ENCODE data around the gene ADD1.

The ADD1 gene

GRCh38 chr4:2799224-2799911 is 44.3 kb upstream of the ADD1 start:
- no peaks in the 10 kb centered on the region for H3K36me3 ChIP-seq (ENCODE audit: control insufficient read depth, insufficient read depth, low read length)
- DNase-seq (ENCODE audit: low read depth, low spot score): no peak
- H3K4me3 ChIP-seq (ENCODE audit: low read length): no peak overlapping the region
- H3K27ac ChIP-seq (ENCODE audit: low read length): no peak overlapping the region
- no CpG with 5 or more reads among the region's 14 CpGs for WGBS (ENCODE audit: insufficient coverage, insufficient read length)
- no peaks in the 10 kb centered on the region for H3K9me3 ChIP-seq (ENCODE audit: control insufficient read depth, insufficient read depth, low read length)
- H3K4me1 ChIP-seq (ENCODE audit: control insufficient read depth, insufficient read depth, low read length): peaks cover 3% of the 10 kb centered on the region
- H3K27me3 ChIP-seq (ENCODE audit: control insufficient read depth, insufficient read depth, low read length): no peaks in the 10 kb centered on the region

- H3K9me3 ChIP-seq (ENCODE audit: control insufficient read depth, insufficient read depth, low read length): no peaks in the 10 kb centered on the region
- no peak overlapping the region for H3K4me3 ChIP-seq (ENCODE audit: low read length)
- WGBS (ENCODE audit: insufficient coverage, insufficient read length): no CpG with 5 or more reads among the region's 23 CpGs
- H3K36me3 ChIP-seq (ENCODE audit: control insufficient read depth, insufficient read depth, low read length): no peaks in the 10 kb centered on the region
- peaks cover 3% of the 10 kb centered on the region for H3K4me1 ChIP-seq (ENCODE audit: control insufficient read depth, insufficient read depth, low read length)
- no peak for DNase-seq (ENCODE audit: low read depth, low spot score)
- no peak overlapping the region for H3K27ac ChIP-seq (ENCODE audit: low read length)
- H3K27me3 ChIP-seq (ENCODE audit: control insufficient read depth, insufficient read depth, low read length): no peaks in the 10 kb centered on the region
Measured at GRCh38 chr4:2799971-2800690, 43.5 kb upstream of the ADD1 start.

GRCh38 chr4:2800691-2801596 is 42.7 kb upstream of the ADD1 start:
- H3K4me3 ChIP-seq (ENCODE audit: low read length): no peak overlapping the region
- no CpG with 5 or more reads among the region's 29 CpGs for WGBS (ENCODE audit: insufficient coverage, insufficient read length)
- no peak for DNase-seq (ENCODE audit: low read depth, low spot score)
- H3K27me3 ChIP-seq (ENCODE audit: control insufficient read depth, insufficient read depth, low read length): no peaks in the 10 kb centered on the region
- H3K36me3 ChIP-seq (ENCODE audit: control insufficient read depth, insufficient read depth, low read length): no peaks in the 10 kb centered on the region
- no peak overlapping the region for H3K27ac ChIP-seq (ENCODE audit: low read length)
- no peaks in the 10 kb centered on the region for H3K9me3 ChIP-seq (ENCODE audit: control insufficient read depth, insufficient read depth, low read length)
- peaks cover 3% of the 10 kb centered on the region for H3K4me1 ChIP-seq (ENCODE audit: control insufficient read depth, insufficient read depth, low read length)

- H3K27me3 ChIP-seq (ENCODE audit: control insufficient read depth, insufficient read depth, low read length): no peaks in the 10 kb centered on the region
- no CpG with 5 or more reads among the region's 27 CpGs for WGBS (ENCODE audit: insufficient coverage, insufficient read length)
- no peak overlapping the region for H3K27ac ChIP-seq (ENCODE audit: low read length)
- H3K4me3 ChIP-seq (ENCODE audit: low read length): no peak overlapping the region
- no peaks in the 10 kb centered on the region for H3K9me3 ChIP-seq (ENCODE audit: control insufficient read depth, insufficient read depth, low read length)
- no peak for DNase-seq (ENCODE audit: low read depth, low spot score)
- H3K4me1 ChIP-seq (ENCODE audit: control insufficient read depth, insufficient read depth, low read length): peaks cover 3% of the 10 kb centered on the region
- H3K36me3 ChIP-seq (ENCODE audit: control insufficient read depth, insufficient read depth, low read length): no peaks in the 10 kb centered on the region
Measured at GRCh38 chr4:2802618-2803531, 40.8 kb upstream of the ADD1 start.

DNA sequence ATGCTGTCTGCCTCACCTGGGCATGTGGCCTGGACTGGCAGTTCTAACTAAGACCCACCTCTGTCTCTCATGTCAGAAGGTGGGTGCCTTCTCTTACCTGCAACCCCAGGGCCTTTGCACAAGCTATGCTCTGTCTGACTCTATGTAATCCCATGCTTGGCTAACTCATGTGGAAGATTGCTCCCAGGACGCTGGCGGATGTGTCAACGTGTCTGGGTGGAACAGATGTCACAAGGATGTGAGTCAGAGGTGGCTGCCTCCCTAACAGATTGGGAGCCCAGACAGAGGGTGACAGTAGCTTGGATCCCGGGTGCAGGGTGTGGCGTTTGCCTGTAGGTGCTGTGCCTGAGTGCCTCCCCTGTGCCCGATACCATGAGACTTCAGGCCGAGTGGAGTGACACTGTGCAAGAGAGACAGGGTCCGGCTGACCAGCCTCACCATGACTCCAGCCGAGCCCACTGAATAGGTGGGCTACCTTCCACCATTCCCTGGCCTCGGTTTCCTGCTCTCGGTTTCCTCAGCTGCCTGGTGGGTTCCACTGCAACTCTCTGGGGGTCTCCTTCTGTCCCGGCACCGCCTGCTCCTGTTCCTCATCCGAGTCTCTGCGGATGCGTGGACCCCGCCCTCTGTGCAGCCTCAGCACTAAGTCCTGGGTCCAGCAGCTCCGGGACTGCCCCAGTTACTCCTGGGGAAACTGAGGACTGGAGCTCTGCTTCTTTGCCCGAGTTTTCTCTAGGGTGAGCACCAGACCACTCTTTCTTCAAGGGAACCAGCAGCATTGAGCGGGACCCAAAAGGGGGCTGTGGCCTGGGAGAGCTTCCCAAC is 39.8 kb upstream of the ADD1 start:
- WGBS (ENCODE audit: insufficient coverage, insufficient read length): no CpG with 5 or more reads among the region's 20 CpGs

GRCh38 chr4:2804449-2804972 is 39.1 kb upstream of the ADD1 start:
- Histone ChIP-seq H3K36me3 (ENCODE audit: control insufficient read depth, insufficient read depth, low read length) (no peaks in the 10 kb centered on the region), H3K27me3 (ENCODE audit: control insufficient read depth, insufficient read depth, low read length) (no peaks in the 10 kb centered on the region), H3K4me1 (ENCODE audit: control insufficient read depth, insufficient read depth, low read length) (peaks cover 3% of the 10 kb centered on the region; the same call in 1 of the 2 replicates), H3K9me3 (ENCODE audit: control insufficient read depth, insufficient read depth, low read length) (no peaks in the 10 kb centered on the region), H3K4me3 (ENCODE audit: low read length) (no peak overlapping the region), H3K27ac (ENCODE audit: low read length) (no peak overlapping the region)
- DNase-seq (ENCODE audit: low read depth, low spot score): no peak
- WGBS (ENCODE audit: insufficient coverage, insufficient read length): no CpG with 5 or more reads among the region's 10 CpGs

More for the DNA sequence above, 39.8 kb upstream of the ADD1 start:
- H3K4me1 ChIP-seq (ENCODE audit: control insufficient read depth, insufficient read depth, low read length): peaks cover 3% of the 10 kb centered on the region; the same call in 1 of the 2 replicates
- H3K27me3 ChIP-seq (ENCODE audit: control insufficient read depth, insufficient read depth, low read length): no peaks in the 10 kb centered on the region
- DNase-seq (ENCODE audit: low read depth, low spot score): no peak
- H3K27ac ChIP-seq (ENCODE audit: low read length): no peak overlapping the region
- no peaks in the 10 kb centered on the region for H3K36me3 ChIP-seq (ENCODE audit: control insufficient read depth, insufficient read depth, low read length)
- no peak overlapping the region for H3K4me3 ChIP-seq (ENCODE audit: low read length)
- H3K9me3 ChIP-seq (ENCODE audit: control insufficient read depth, insufficient read depth, low read length): no peaks in the 10 kb centered on the region

DNA sequence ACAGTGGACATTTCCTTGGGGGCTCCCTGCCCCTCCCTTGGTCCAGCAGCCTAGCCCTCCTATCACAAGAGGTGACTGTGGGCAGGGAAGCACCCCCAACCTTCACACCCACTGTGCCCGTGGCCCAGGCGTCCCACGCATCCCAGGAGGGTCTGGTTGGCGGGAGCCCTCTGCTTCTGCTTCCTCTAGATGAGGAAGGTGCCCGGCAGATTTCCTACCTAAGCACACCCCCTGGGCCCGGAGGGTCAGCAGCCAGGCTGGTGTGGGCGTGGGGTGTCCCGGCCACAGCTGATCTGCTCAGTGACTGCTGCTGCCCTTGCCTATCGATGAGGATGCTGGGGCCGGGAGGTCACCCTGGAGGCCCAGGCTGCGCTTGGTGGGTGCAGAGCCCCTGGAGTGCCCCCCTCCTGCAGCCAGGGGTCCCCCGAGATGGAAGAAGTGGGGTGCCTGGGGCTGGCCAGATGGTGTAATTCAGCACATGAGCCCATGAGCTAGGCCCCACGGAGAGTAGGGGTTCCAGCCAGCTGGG is 38.6 kb upstream of the ADD1 start:
- peaks cover 3% of the 10 kb centered on the region; the same call in 1 of the 2 replicates for H3K4me1 ChIP-seq (ENCODE audit: control insufficient read depth, insufficient read depth, low read length)
- H3K27ac ChIP-seq (ENCODE audit: low read length): no peak overlapping the region
- no peak for DNase-seq (ENCODE audit: low read depth, low spot score)
- no CpG with 5 or more reads among the region's 13 CpGs for WGBS (ENCODE audit: insufficient coverage, insufficient read length)
- H3K9me3 ChIP-seq (ENCODE audit: control insufficient read depth, insufficient read depth, low read length): no peaks in the 10 kb centered on the region
- no peak overlapping the region for H3K4me3 ChIP-seq (ENCODE audit: low read length)
- H3K27me3 ChIP-seq (ENCODE audit: control insufficient read depth, insufficient read depth, low read length): no peaks in the 10 kb centered on the region
- H3K36me3 ChIP-seq (ENCODE audit: control insufficient read depth, insufficient read depth, low read length): no peaks in the 10 kb centered on the region

GRCh38 chr4:2805712-2806389 is 37.8 kb upstream of the ADD1 start:
- DNase-seq (ENCODE audit: low read depth, low spot score): no peak
- Histone ChIP-seq H3K27me3 (ENCODE audit: control insufficient read depth, insufficient read depth, low read length) (no peaks in the 10 kb centered on the region), H3K4me3 (ENCODE audit: low read length) (no peak overlapping the region), H3K36me3 (ENCODE audit: control insufficient read depth, insufficient read depth, low read length) (no peaks in the 10 kb centered on the region), H3K9me3 (ENCODE audit: control insufficient read depth, insufficient read depth, low read length) (no peaks in the 10 kb centered on the region), H3K27ac (ENCODE audit: low read length) (no peak overlapping the region), H3K4me1 (ENCODE audit: control insufficient read depth, insufficient read depth, low read length) (no peaks in the 10 kb centered on the region)
- no CpG with 5 or more reads among the region's 20 CpGs for WGBS (ENCODE audit: insufficient coverage, insufficient read length)

All from iPS DF 6.9 (cell line).